OCI-LY3 (cell line): Measurements from ENCODE around the gene RAD50.

Experiments used
- EZH2phosphoT487 ChIP-seq: fragments of 200-600 bp; shearing (Covaris generic); IDR thresholded peaks from 2 replicates; pipeline ENCODE4 v1.6.1; 2018; ENCODE audit warnings: antibody characterized with exemption, mixed run types, low read depth
- TF ChIP-seq, protein P1 (sequence below): fragments of 200-600, 300-600 bp; sonication (generic); IDR thresholded peaks from 2 replicates; pipeline ENCODE4 v1.5.1; 2014; ENCODE audit warnings: antibody characterized with exemption, low read length, low read depth

- TF ChIP-seq, protein P1, sequence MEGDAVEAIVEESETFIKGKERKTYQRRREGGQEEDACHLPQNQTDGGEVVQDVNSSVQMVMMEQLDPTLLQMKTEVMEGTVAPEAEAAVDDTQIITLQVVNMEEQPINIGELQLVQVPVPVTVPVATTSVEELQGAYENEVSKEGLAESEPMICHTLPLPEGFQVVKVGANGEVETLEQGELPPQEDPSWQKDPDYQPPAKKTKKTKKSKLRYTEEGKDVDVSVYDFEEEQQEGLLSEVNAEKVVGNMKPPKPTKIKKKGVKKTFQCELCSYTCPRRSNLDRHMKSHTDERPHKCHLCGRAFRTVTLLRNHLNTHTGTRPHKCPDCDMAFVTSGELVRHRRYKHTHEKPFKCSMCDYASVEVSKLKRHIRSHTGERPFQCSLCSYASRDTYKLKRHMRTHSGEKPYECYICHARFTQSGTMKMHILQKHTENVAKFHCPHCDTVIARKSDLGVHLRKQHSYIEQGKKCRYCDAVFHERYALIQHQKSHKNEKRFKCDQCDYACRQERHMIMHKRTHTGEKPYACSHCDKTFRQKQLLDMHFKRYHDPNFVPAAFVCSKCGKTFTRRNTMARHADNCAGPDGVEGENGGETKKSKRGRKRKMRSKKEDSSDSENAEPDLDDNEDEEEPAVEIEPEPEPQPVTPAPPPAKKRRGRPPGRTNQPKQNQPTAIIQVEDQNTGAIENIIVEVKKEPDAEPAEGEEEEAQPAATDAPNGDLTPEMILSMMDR, result no peak
- TF ChIP-seq EZH2phosphoT487, result no peak
These were observed 80.5 kb downstream of the RAD50 start for GRCh38 chr5:132637241-132637640.
